ENCODE data around the gene TBX6.
"Not testable (repeated sequence)": the region's sequence is repeated elsewhere in the genome, so short reads cannot be mapped to it uniquely, and the experiment has no call there.

Gene TBX6

DNA sequence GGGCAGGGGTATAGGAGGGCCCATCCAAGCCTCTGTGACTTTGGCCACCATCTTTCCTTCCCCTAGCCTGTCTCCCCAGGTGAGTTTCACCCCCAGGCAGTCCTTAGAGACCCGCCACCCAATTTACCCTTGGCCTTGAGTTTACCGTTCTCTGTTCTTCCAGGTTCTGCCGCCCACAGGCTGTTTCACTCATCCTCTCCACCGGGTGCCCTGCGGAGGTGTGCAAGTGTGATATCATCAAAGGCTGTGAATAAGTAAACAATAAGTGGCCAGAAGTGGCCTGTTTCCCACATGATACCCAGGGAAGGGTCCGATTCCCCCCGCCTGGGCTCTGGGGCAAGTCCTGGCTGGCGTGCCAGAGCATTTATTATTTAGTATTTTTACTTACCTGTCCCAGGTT, 45.5 kb downstream of the TBX6 start:
- TF ChIP-seq, protein P1, sequence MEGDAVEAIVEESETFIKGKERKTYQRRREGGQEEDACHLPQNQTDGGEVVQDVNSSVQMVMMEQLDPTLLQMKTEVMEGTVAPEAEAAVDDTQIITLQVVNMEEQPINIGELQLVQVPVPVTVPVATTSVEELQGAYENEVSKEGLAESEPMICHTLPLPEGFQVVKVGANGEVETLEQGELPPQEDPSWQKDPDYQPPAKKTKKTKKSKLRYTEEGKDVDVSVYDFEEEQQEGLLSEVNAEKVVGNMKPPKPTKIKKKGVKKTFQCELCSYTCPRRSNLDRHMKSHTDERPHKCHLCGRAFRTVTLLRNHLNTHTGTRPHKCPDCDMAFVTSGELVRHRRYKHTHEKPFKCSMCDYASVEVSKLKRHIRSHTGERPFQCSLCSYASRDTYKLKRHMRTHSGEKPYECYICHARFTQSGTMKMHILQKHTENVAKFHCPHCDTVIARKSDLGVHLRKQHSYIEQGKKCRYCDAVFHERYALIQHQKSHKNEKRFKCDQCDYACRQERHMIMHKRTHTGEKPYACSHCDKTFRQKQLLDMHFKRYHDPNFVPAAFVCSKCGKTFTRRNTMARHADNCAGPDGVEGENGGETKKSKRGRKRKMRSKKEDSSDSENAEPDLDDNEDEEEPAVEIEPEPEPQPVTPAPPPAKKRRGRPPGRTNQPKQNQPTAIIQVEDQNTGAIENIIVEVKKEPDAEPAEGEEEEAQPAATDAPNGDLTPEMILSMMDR (IDR thresholded peaks at IDR 0.05) = no peak
- Mint-ChIP-seq H3K36me3 (ENCODE audit: low read depth) (no peaks in the 10 kb centered on the region), H3K27ac (no peak overlapping the region), H3K4me3 (no peak overlapping the region), H3K27me3 (ENCODE audit: low read depth, poor library complexity) (peaks cover 17% of the 10 kb centered on the region), H3K4me1 (peaks cover 19% of the 10 kb centered on the region), H3K9me3 (no peaks in the 10 kb centered on the region)
- DNase-seq = no peak

DNA sequence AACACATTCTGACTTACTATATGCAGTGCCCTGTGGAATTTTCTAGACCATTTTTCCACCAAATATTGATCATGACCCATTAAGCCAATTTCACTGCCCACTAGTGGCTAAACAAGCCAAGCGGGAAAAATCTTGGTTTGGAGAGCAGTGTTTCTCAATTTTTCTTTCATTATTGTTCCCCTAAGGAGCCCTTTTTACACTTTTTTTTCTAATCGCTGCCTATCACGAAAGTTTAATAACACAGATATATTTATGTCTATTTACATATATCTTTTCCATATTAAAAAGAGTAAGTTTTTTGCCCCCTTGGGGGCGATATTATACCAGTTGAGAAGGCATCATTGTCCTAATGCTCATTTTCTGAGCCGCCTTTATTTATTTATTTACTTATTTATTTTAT, 49.9 kb downstream of the TBX6 start:
- Mint-ChIP-seq H3K36me3 (ENCODE audit: low read depth) (no peaks in the 10 kb centered on the region), H3K27ac (no peak overlapping the region), H3K27me3 (ENCODE audit: low read depth, poor library complexity) (peaks cover 45% of the 10 kb centered on the region), H3K4me1 (peaks cover 5% of the 10 kb centered on the region), H3K9me3 (no peaks in the 10 kb centered on the region), H3K4me3 (no peak overlapping the region)
- no peak for DNase-seq
- TF ChIP-seq, protein P1 (IDR thresholded peaks at IDR 0.05) = peak; percentile 41

- not testable (repeated sequence) for H3K4me3 Mint-ChIP-seq; H3K4me1 Mint-ChIP-seq; H3K36me3 Mint-ChIP-seq (ENCODE audit: low read depth); DNase-seq; H3K9me3 Mint-ChIP-seq; H3K27ac Mint-ChIP-seq
- H3K27me3 Mint-ChIP-seq (ENCODE audit: low read depth, poor library complexity) = peaks cover 56% of the 10 kb centered on the region
Observed at GRCh38 chr16:30040690-30041089, 51.0 kb downstream of the TBX6 start.

DNA sequence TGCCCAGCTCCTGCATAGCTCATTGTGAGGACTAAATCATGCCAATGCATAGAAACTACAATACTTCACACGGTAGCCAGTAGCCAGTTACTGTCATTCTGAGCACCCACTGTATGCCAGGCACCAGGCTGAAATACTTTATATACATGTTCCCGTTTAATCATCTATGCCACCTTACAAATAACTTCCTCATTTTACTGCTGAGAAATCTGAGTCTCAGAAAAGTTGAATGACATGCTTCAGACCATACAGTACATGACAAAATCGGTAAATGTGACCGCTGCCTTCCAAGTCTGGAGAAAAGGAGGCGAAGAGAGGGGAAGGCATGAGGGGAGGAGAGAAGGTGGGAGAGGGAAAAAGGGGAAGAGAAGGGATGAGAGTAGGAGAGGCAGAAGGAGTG, 51.5 kb downstream of the TBX6 start:
- H3K4me1 Mint-ChIP-seq = peaks cover 5% of the 10 kb centered on the region
- no peak overlapping the region for H3K4me3 Mint-ChIP-seq
- H3K27me3 Mint-ChIP-seq (ENCODE audit: low read depth, poor library complexity) = peaks cover 59% of the 10 kb centered on the region
- peaks cover 3% of the 10 kb centered on the region for H3K9me3 Mint-ChIP-seq
- no peak for DNase-seq
- TF ChIP-seq, protein P1 (IDR thresholded peaks at IDR 0.05) = no peak
- H3K27ac Mint-ChIP-seq = no peak overlapping the region
- no peaks in the 10 kb centered on the region for H3K36me3 Mint-ChIP-seq (ENCODE audit: low read depth)

Measured in nephron progenitor cell (in vitro differentiated cells).